Measurements from ENCODE around the gene ERC2.

ERC2 gene

GRCh38 chr3:55795296-55795695 lies 673.0 kb downstream of the ERC2 start:
- DNase-seq (ENCODE audit: low read depth), result no peak

- no peak for DNase-seq (ENCODE audit: low read depth)
These were observed 675.5 kb downstream of the ERC2 start for GRCh38 chr3:55792742-55793141.

GRCh38 chr3:55792009-55792408 lies 676.3 kb downstream of the ERC2 start:
- DNase-seq (ENCODE audit: low read depth), result no peak

- no peak for DNase-seq (ENCODE audit: low read depth)
These were observed 677.5 kb downstream of the ERC2 start for GRCh38 chr3:55790596-55791350.

- no peak for DNase-seq (ENCODE audit: low read depth)
These were observed 678.8 kb downstream of the ERC2 start for GRCh38 chr3:55789516-55789915.

GRCh38 chr3:55782807-55783206 lies 685.5 kb downstream of the ERC2 start:
- no peak for DNase-seq (ENCODE audit: low read depth)

GRCh38 chr3:55782351-55782750 lies 685.9 kb downstream of the ERC2 start:
- no peak for DNase-seq (ENCODE audit: low read depth)

- DNase-seq (ENCODE audit: low read depth), result no peak
These were observed 687.4 kb downstream of the ERC2 start for GRCh38 chr3:55780913-55781312.

- no peak for DNase-seq (ENCODE audit: low read depth)
These were observed 688.7 kb downstream of the ERC2 start for GRCh38 chr3:55779543-55779942.

GRCh38 chr3:55775366-55776154 lies 692.7 kb downstream of the ERC2 start:
- no peak for DNase-seq (ENCODE audit: low read depth)

GRCh38 chr3:55774856-55775255 lies 693.4 kb downstream of the ERC2 start:
- no peak for DNase-seq (ENCODE audit: low read depth)

GRCh38 chr3:55771503-55771902 lies 696.8 kb downstream of the ERC2 start:
- DNase-seq (ENCODE audit: low read depth), result no peak

- no peak for DNase-seq (ENCODE audit: low read depth)
These were observed 698.2 kb downstream of the ERC2 start for GRCh38 chr3:55770077-55770476.

- DNase-seq (ENCODE audit: low read depth), result no peak
These were observed 701.5 kb downstream of the ERC2 start for GRCh38 chr3:55766753-55767152.

- no peak for DNase-seq (ENCODE audit: low read depth)
These were observed 702.2 kb downstream of the ERC2 start for GRCh38 chr3:55765906-55766701.

- no peak for DNase-seq (ENCODE audit: low read depth)
These were observed 702.9 kb downstream of the ERC2 start for GRCh38 chr3:55765398-55765797.

- DNase-seq (ENCODE audit: low read depth), result no peak
These were observed 711.3 kb downstream of the ERC2 start for GRCh38 chr3:55756976-55757375.

GRCh38 chr3:55755516-55756205 lies 712.6 kb downstream of the ERC2 start:
- no peak for DNase-seq (ENCODE audit: low read depth)

GRCh38 chr3:55752911-55753310 lies 715.4 kb downstream of the ERC2 start:
- DNase-seq (ENCODE audit: low read depth), result no peak

- DNase-seq (ENCODE audit: low read depth), result no peak
These were observed 716.5 kb downstream of the ERC2 start for GRCh38 chr3:55751730-55752129.

- DNase-seq (ENCODE audit: low read depth), result no peak
These were observed 717.7 kb downstream of the ERC2 start for GRCh38 chr3:55750525-55750924.

- DNase-seq (ENCODE audit: low read depth), result no peak
These were observed 719.2 kb downstream of the ERC2 start for GRCh38 chr3:55749036-55749435.
